HG02981 (cell line): ENCODE results near the gene GJB4.

Experiments
- ATAC-seq: cut with Tn5 transposase; IDR thresholded peaks from one replicate; pipeline ENCODE4 v1.9.1; 2021; ENCODE audit warnings: mild to moderate bottlenecking, moderate library complexity; ENCODE audit not compliant: unreplicated experiment

Gene GJB4

GRCh38 chr1:34777519-34778321 lies 18.2 kb downstream of the GJB4 start:
- no peak for ATAC-seq

GRCh38 chr1:34778381-34778780 lies 18.8 kb downstream of the GJB4 start:
- no peak for ATAC-seq

- no peak for ATAC-seq
These were observed 19.5 kb downstream of the GJB4 start for GRCh38 chr1:34779005-34779404.

GRCh38 chr1:34779526-34779925 lies 20.0 kb downstream of the GJB4 start:
- ATAC-seq, result no peak

- ATAC-seq, result no peak
These were observed 20.4 kb downstream of the GJB4 start for GRCh38 chr1:34779962-34780361.

GRCh38 chr1:34780528-34780927 lies 21.0 kb downstream of the GJB4 start:
- ATAC-seq, result no peak

GRCh38 chr1:34781071-34781843 lies 21.7 kb downstream of the GJB4 start, which contains the start of gene GJB3:
TSS of gene GJB3 (plus strand) at chr1:34781214. CDS start at chr1:34784763, 3,549 bp downstream.
- no peak for ATAC-seq

GRCh38 chr1:34781844-34782391 lies 22.4 kb downstream of the GJB4 start:
- no peak for ATAC-seq

GRCh38 chr1:34784751-34785221 lies 25.2 kb downstream of the GJB4 start:
- no peak for ATAC-seq

- ATAC-seq, result no peak
These were observed 25.8 kb downstream of the GJB4 start for GRCh38 chr1:34785231-34785874.

- ATAC-seq, result no peak
These were observed 26.4 kb downstream of the GJB4 start for GRCh38 chr1:34785875-34786470.

- no peak for ATAC-seq
These were observed 27.2 kb downstream of the GJB4 start for GRCh38 chr1:34786521-34787325.

- ATAC-seq, result no peak
These were observed 28.2 kb downstream of the GJB4 start for GRCh38 chr1:34787461-34788420.

- ATAC-seq, result no peak
These were observed 31.4 kb downstream of the GJB4 start for GRCh38 chr1:34790985-34791384.

- no peak for ATAC-seq
These were observed 32.9 kb downstream of the GJB4 start for GRCh38 chr1:34792424-34792823.

- ATAC-seq, result no peak
These were observed 33.6 kb downstream of the GJB4 start, which contains the start of gene GJA4 for GRCh38 chr1:34792868-34793727. TSS of gene GJA4 (plus strand) at chr1:34792999. CDS start at chr1:34794214, 1,215 bp downstream.

GRCh38 chr1:34794001-34794789 lies 34.7 kb downstream of the GJB4 start:
- ATAC-seq, result no peak
